Hematopoietic multipotent progenitor cell treated with erythropoietin and hydrocortisone succinate and interleukin-3 and kit ligand, for 4 days (in vitro differentiated cells): ENCODE measurements around the gene MYCL.

ENCODE experiments used
- DNase-seq: peaks from one replicate; pipeline ENCODE4 v3.0.0-alpha.2; 2015

MYCL gene

GRCh38 chr1:39850606-39851216, 51.0 kb downstream of the MYCL start:
- DNase-seq = no peak

- DNase-seq = no peak
Observed at GRCh38 chr1:39849203-39849602, 52.5 kb downstream of the MYCL start.

- DNase-seq = no peak
Observed at GRCh38 chr1:39847940-39848339, 53.8 kb downstream of the MYCL start.

DNA sequence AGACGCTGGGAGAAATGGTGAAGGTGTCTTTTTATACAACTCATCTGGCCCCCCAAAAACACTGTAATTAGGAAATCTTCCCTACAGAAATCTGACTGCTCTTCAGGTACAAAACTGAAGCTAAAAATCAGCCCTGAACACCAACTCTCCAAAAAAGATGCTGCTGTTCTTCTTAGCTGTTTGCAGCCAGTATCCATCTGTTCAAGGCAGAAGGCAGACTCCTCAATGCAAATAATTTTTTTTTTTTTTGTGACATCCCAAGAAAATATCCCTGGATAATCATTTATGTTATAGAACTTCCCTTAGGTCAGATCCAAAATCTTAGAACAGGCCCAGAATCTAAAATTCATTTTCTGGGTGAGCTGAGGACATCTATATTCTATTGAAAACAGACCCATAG, 54.9 kb downstream of the MYCL start:
- no peak for DNase-seq

- peak; percentile 94 for DNase-seq
Observed at GRCh38 chr1:39845569-39846566, 55.8 kb downstream of the MYCL start.
